ENCODE results near the gene NFIB. TPM values are rescaled to one million over a fixed set of nuclear protein-coding genes. Genes with fewer than 3 reads are reported as not detected.

NFIB gene
- polyA plus RNA-seq, 2 of the 4 experiments (the other 2 are of a cell fraction) = 10.7 to 21.7 TPM

DNA sequence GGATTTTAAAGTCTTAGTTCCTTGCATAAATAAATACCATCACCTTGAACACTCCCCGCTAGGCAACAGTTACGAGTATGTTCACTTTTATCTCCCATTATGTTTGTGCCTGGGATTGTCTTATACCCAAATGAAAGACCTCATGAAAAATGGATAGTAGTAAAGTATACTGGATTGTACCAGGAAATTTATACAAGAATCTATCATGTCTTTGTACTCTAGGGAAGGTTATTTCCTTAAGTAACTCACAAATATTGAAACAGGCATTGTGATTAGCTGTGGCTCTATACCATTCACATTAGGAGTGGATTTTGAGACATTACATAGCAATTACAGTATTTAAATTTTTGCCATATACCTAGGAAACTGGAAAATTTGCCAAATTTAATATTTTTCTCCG is 24.0 kb downstream of the NFIB start:
- FAIRE-seq (no peak), DNase-seq (ENCODE audit: low read depth in 1 of 2, low spot score in 1 of 2) (no peak), ATAC-seq (no peak)
- 63% methylated on average over 3 of the region's 3 CpGs for WGBS (ENCODE audit: missing lambda C conversion rate)
- CTCF ChIA-PET = no interaction called here
- Histone ChIP-seq H3K27ac (no peak overlapping the region), H3K4me1 (peaks cover 18% of the 10 kb centered on the region; the same call in 2 of the 3 replicates), H3K4me2 (no peak overlapping the region), H3K4me3 (no peak overlapping the region), H3K9me3 (no peaks in the 10 kb centered on the region)
- POLR2A ChIA-PET = no interaction called here
- no peak for TF ChIP-seq PHF8 (IDR thresholded peaks at IDR 0.05; ENCODE audit: borderline replicate concordance, low read depth)
- TF ChIP-seq, protein P1, sequence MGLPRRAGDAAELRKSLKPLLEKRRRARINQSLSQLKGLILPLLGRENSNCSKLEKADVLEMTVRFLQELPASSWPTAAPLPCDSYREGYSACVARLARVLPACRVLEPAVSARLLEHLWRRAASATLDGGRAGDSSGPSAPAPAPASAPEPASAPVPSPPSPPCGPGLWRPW (IDR thresholded peaks at IDR 0.05) = no peak
- no peak for TF ChIP-seq MAX (IDR thresholded peaks at IDR 0.05)
- TF ChIP-seq HOXA7 (CRISPR knock-in tag; IDR thresholded peaks at IDR 0.05) = no peak
- TF ChIP-seq RARB (CRISPR knock-in tag; IDR thresholded peaks at IDR 0.05) = no peak
- TF ChIP-seq RNF2 (IDR thresholded peaks at IDR 0.05; ENCODE audit: borderline replicate concordance, low read depth) = no peak
- no peak for TF ChIP-seq ZSCAN20 (CRISPR knock-in tag; IDR thresholded peaks at IDR 0.05)
- TF ChIP-seq PBX3 (IDR thresholded peaks at IDR 0.05) = no peak
- no peak for TF ChIP-seq EHF (CRISPR knock-in tag; IDR thresholded peaks at IDR 0.05)
- TF ChIP-seq HEYL (CRISPR knock-in tag; IDR thresholded peaks at IDR 0.05) = no peak
- no peak for TF ChIP-seq KDM5A (IDR thresholded peaks at IDR 0.05)
- no peak for TF ChIP-seq EHMT2 (IDR thresholded peaks at IDR 0.05; ENCODE audit: low read depth)
- TF ChIP-seq CHD2 (IDR thresholded peaks at IDR 0.05; ENCODE audit: low read length, partially characterized antibody) = no peak
- no peak for TF ChIP-seq EP300 (IDR thresholded peaks at IDR 0.05)
- TF ChIP-seq TFCP2L1 (CRISPR knock-in tag; IDR thresholded peaks at IDR 0.05) = no peak
- TF ChIP-seq, protein P2, sequence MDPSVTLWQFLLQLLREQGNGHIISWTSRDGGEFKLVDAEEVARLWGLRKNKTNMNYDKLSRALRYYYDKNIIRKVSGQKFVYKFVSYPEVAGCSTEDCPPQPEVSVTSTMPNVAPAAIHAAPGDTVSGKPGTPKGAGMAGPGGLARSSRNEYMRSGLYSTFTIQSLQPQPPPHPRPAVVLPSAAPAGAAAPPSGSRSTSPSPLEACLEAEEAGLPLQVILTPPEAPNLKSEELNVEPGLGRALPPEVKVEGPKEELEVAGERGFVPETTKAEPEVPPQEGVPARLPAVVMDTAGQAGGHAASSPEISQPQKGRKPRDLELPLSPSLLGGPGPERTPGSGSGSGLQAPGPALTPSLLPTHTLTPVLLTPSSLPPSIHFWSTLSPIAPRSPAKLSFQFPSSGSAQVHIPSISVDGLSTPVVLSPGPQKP (IDR thresholded peaks at IDR 0.05; ENCODE audit: low read depth, low read length) = no peak
- TF ChIP-seq, protein P3, sequence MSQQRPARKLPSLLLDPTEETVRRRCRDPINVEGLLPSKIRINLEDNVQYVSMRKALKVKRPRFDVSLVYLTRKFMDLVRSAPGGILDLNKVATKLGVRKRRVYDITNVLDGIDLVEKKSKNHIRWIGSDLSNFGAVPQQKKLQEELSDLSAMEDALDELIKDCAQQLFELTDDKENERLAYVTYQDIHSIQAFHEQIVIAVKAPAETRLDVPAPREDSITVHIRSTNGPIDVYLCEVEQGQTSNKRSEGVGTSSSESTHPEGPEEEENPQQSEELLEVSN (IDR thresholded peaks at IDR 0.05; ENCODE audit: borderline replicate concordance, low read depth) = no peak
- TF ChIP-seq JUN (IDR thresholded peaks at IDR 0.05) = no peak

- FAIRE-seq = no peak
- Histone ChIP-seq H3K27ac (no peak overlapping the region), H3K9me3 (no peaks in the 10 kb centered on the region), H3K4me1 (peaks cover 14% of the 10 kb centered on the region; the same call in 2 of the 3 replicates), H3K4me3 (no peak overlapping the region), H3K4me2 (no peak overlapping the region)
- ChIA-PET POLR2A (interaction anchor here (0.5 to 0.7 kb wide), 2 partner anchors 28 to 34 kb away, joined by 3 to 7 read pairs; no protein-coding TSS in a partner anchor), CTCF (interaction anchor here (1.1 to 1.5 kb wide), 3 partner anchors 25 to 65 kb away, joined by 3 to 4 read pairs (median 3); no protein-coding TSS in a partner anchor)
- ATAC-seq = no peak
- WGBS (ENCODE audit: missing lambda C conversion rate) = 88% methylated on average over 4 of the region's 4 CpGs
- DNase-seq (ENCODE audit: low read depth in 1 of 2, low spot score in 1 of 2) = no peak
- TF ChIP-seq RNF2 (IDR thresholded peaks at IDR 0.05; ENCODE audit: borderline replicate concordance, low read depth) (no peak), ZSCAN20 (CRISPR knock-in tag; IDR thresholded peaks at IDR 0.05) (no peak), CTCF (IDR thresholded peaks at IDR 0.05) (no peak), PBX3 (IDR thresholded peaks at IDR 0.05) (no peak), HOXB5 (CRISPR knock-in tag; IDR thresholded peaks at IDR 0.05) (no peak), RAD21 (conservative IDR thresholded peaks at IDR 0.05 in 1 of 2, IDR thresholded peaks at IDR 0.05 in 1 of 2) (no peak), CBX8 (IDR thresholded peaks at IDR 0.05) (no peak), HOXA7 (CRISPR knock-in tag; IDR thresholded peaks at IDR 0.05) (no peak), ESRRA (IDR thresholded peaks at IDR 0.05; ENCODE audit: borderline replicate concordance, low read length) (no peak), BCL3 (IDR thresholded peaks at IDR 0.05) (no peak), MYC (IDR thresholded peaks at IDR 0.05; ENCODE audit: borderline replicate concordance, low read length) (no peak), CHD2 (IDR thresholded peaks at IDR 0.05; ENCODE audit: low read length, partially characterized antibody) (no peak), NR3C1 (IDR thresholded peaks at IDR 0.05) (no peak), CHD4 (IDR thresholded peaks at IDR 0.05; ENCODE audit: borderline replicate concordance) (no peak)
- TF ChIP-seq, protein P4, sequence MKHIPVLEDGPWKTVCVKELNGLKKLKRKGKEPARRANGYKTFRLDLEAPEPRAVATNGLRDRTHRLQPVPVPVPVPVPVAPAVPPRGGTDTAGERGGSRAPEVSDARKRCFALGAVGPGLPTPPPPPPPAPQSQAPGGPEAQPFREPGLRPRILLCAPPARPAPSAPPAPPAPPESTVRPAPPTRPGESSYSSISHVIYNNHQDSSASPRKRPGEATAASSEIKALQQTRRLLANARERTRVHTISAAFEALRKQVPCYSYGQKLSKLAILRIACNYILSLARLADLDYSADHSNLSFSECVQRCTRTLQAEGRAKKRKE (CRISPR knock-in tag; IDR thresholded peaks at IDR 0.05; ENCODE audit: low read depth) = no peak
- TF ChIP-seq, protein P1 (IDR thresholded peaks at IDR 0.05) = no peak
These were observed 25.5 kb downstream of the NFIB start for GRCh38 chr9:14288433-14288832.

Data from A549 (cell line).